H9 (cell line): Measurements from ENCODE around the gene MLNR. TPM values are rescaled to one million over a fixed set of nuclear protein-coding genes. Genes with fewer than 3 reads are reported as not detected.

Experiments
- DNase-seq: peaks from one replicate; pipeline ENCODE4 v3.0.0-alpha.2; 2017
- H2AFZ ChIP-seq: one replicate; pipeline ENCODE4 v1.6.1; 2013; ENCODE audit warnings: mild to moderate bottlenecking, low read length, control low read depth, moderate library complexity
- H2AK5ac ChIP-seq: 2 replicates; pipeline ENCODE4 v1.6.1; 2013; ENCODE audit warnings: low read length, control low read depth, mixed read lengths; ENCODE audit not compliant: insufficient read length
- H2BK120ac ChIP-seq: one replicate; pipeline ENCODE4 v1.6.1; 2013; ENCODE audit warnings: low read depth, mild to moderate bottlenecking, low read length, control low read depth, inconsistent platforms; ENCODE audit not compliant: poor library complexity, severe bottlenecking
- H2BK12ac ChIP-seq: 2 replicates; pipeline ENCODE4 v1.6.1; 2013; ENCODE audit warnings: low read length, control low read depth, mixed read lengths, low read depth; ENCODE audit not compliant: insufficient read length
- H2BK15ac ChIP-seq: 2 replicates; pipeline ENCODE4 v1.6.1; 2013; ENCODE audit warnings: low read depth, low read length, control low read depth
- H2BK20ac ChIP-seq: one replicate; pipeline ENCODE4 v1.6.1; 2013; ENCODE audit warnings: low read depth, mild to moderate bottlenecking, low read length, control low read depth, inconsistent platforms; ENCODE audit not compliant: poor library complexity, severe bottlenecking
- H2BK5ac ChIP-seq: 2 replicates; pipeline ENCODE4 v1.6.1; 2013; ENCODE audit warnings: low read length, control low read depth, mixed read lengths; ENCODE audit not compliant: insufficient read length
- H3K14ac ChIP-seq: 2 replicates; pipeline ENCODE4 v1.6.1; 2013; ENCODE audit warnings: low read length, control low read depth; ENCODE audit not compliant: insufficient read depth
- H3K18ac ChIP-seq: 2 replicates; pipeline ENCODE4 v1.6.1; 2013; ENCODE audit warnings: low read depth, mild to moderate bottlenecking, mixed read lengths, low read length, control low read depth; ENCODE audit not compliant: insufficient read length
- H3K23ac ChIP-seq: 2 replicates; pipeline ENCODE4 v1.6.1; 2013; ENCODE audit warnings: low read length, control low read depth, mixed read lengths, low read depth; ENCODE audit not compliant: insufficient read length
- H3K23me2 ChIP-seq: 2 replicates; pipeline ENCODE4 v1.6.1; 2013; ENCODE audit warnings: low read depth, mild to moderate bottlenecking, mixed read lengths, low read length, control low read depth; ENCODE audit not compliant: insufficient read length, poor library complexity, severe bottlenecking
- H3K27ac ChIP-seq: 2 replicates; pipeline ENCODE4 v1.5.1; 2013; ENCODE audit warnings: low read length, control low read depth, mixed read lengths, low read depth; ENCODE audit not compliant: insufficient read length
- H3K27me3 ChIP-seq: 2 replicates; pipeline ENCODE4 v1.6.1; 2013; ENCODE audit warnings: low read length, control low read depth, inconsistent platforms; ENCODE audit not compliant: insufficient read depth
- H3K4ac ChIP-seq: 2 replicates; pipeline ENCODE4 v1.6.1; 2013; ENCODE audit warnings: low read depth, mild to moderate bottlenecking, control low read depth, inconsistent platforms, low read length, moderate library complexity
- H3K4me1 ChIP-seq: 2 replicates; pipeline ENCODE4 v1.6.1; 2013; ENCODE audit warnings: low read length, control low read depth, inconsistent platforms; ENCODE audit not compliant: insufficient read depth
- H3K4me2 ChIP-seq: 2 replicates; pipeline ENCODE4 v1.6.1; 2013; ENCODE audit warnings: low read length, control low read depth, mixed read lengths; ENCODE audit not compliant: insufficient read length, insufficient read depth
- H3K56ac ChIP-seq: 2 replicates; pipeline ENCODE4 v1.6.1; 2013; ENCODE audit warnings: low read depth, mild to moderate bottlenecking, mixed read lengths, low read length, control low read depth; ENCODE audit not compliant: insufficient read length
- H3K79me1 ChIP-seq: 2 replicates; pipeline ENCODE4 v1.6.1; 2013; ENCODE audit warnings: low read depth, mild to moderate bottlenecking, moderate library complexity, low read length, control low read depth, inconsistent platforms; ENCODE audit not compliant: insufficient read depth, poor library complexity, severe bottlenecking
- H3K79me2 ChIP-seq: 2 replicates; pipeline ENCODE4 v1.6.1; 2013; ENCODE audit warnings: low read length, control low read depth, inconsistent platforms; ENCODE audit not compliant: insufficient read depth
- H3K9ac ChIP-seq: 2 replicates; pipeline ENCODE4 v1.6.1; 2013; ENCODE audit warnings: low read length, control low read depth, mixed read lengths; ENCODE audit not compliant: insufficient read length; ENCODE audit errors: extremely low read depth
- H3K9me3 ChIP-seq: one replicate; pipeline ENCODE4 v1.6.1; 2013; ENCODE audit warnings: low read depth, low read length, inconsistent platforms; ENCODE audit not compliant: control insufficient read depth
- H3T11ph ChIP-seq: one replicate; pipeline ENCODE4 v1.6.1; 2013; ENCODE audit warnings: mild to moderate bottlenecking, low read length, control low read depth, inconsistent platforms
- H4K20me1 ChIP-seq: one replicate; pipeline ENCODE4 v1.6.1; 2013; ENCODE audit not compliant: control insufficient read depth, insufficient read length, insufficient read depth
- H4K5ac ChIP-seq: 2 replicates; pipeline ENCODE4 v1.6.1; 2013; ENCODE audit warnings: low read depth, mild to moderate bottlenecking, mixed read lengths, low read length, control low read depth; ENCODE audit not compliant: insufficient read length
- H4K8ac ChIP-seq: replicated peaks from 2 replicates; pipeline ENCODE4 v1.6.1; 2013; ENCODE audit warnings: low read length, control low read depth, mixed read lengths, low read depth; ENCODE audit not compliant: insufficient read length
- H4K91ac ChIP-seq: 2 replicates; pipeline ENCODE4 v1.6.1; 2013; ENCODE audit warnings: low read depth, mild to moderate bottlenecking, moderate library complexity, mixed read lengths, low read length, control low read depth; ENCODE audit not compliant: insufficient read length
- H3K27ac Mint-ChIP-seq, 3 experiments: 2 replicates in 2 of 3; 3 replicates in 1 of 3; pipeline ENCODE4 v1.8.0; 2020 to 2021; ENCODE audit warnings: mixed read lengths in 3 of 3, mild to moderate bottlenecking in 1 of 3, moderate library complexity in 1 of 3
- H3K27me3 Mint-ChIP-seq: 2 replicates; pipeline ENCODE4 v1.8.0; 2021; ENCODE audit warnings: low read depth, mild to moderate bottlenecking, moderate library complexity, mixed read lengths
- H3K36me3 Mint-ChIP-seq, 3 experiments: 2 replicates in 2 of 3; 3 replicates in 1 of 3; pipeline ENCODE4 v1.8.0; 2020 to 2021; ENCODE audit warnings: low read depth in 3 of 3, mixed read lengths in 3 of 3; ENCODE audit not compliant: insufficient read depth in 1 of 3
- H3K4me1 Mint-ChIP-seq, 2 experiments: 2 replicates each; pipeline ENCODE4 v1.8.0; 2020; ENCODE audit warnings: mixed read lengths in 2 of 2
- H3K4me3 Mint-ChIP-seq, 2 experiments: 2 replicates in 1 of 2; 3 replicates in 1 of 2; pipeline ENCODE4 v1.8.0; 2020 to 2021; ENCODE audit warnings: mild to moderate bottlenecking in 2 of 2, mixed read lengths in 2 of 2, moderate library complexity in 1 of 2
- H3K9me3 Mint-ChIP-seq, 2 experiments: 2 replicates in 1 of 2; 3 replicates in 1 of 2; pipeline ENCODE4 v1.8.0; 2020; ENCODE audit warnings: mild to moderate bottlenecking in 2 of 2, mixed read lengths in 2 of 2, moderate library complexity in 1 of 2
- CTCF ChIP-seq: fragments of 200-600 bp; sonication (generic); conservative IDR thresholded peaks from 3 replicates; pipeline ENCODE4 v1.8.0; 2021; ENCODE audit warnings: antibody characterized with exemption, mild to moderate bottlenecking
- WGBS: extraction: QIAGEN DNeasy Blood & Tissue Kit; methylation state at CpG from one replicate; pipeline ENCODE4 v1.1.7; 2013; ENCODE audit warnings: missing lambda C conversion rate, low lambda C conversion rate, mixed read lengths; ENCODE audit not compliant: insufficient read length; ENCODE audit errors: extremely low coverage; 5-methylcytosine and 5-hydroxymethylcytosine counted together
- total RNA-seq: library from RNA; stranded (reverse); gene quantifications from 2 replicates; pipeline ENCODE4 v1.2.1, GENCODE V29; 2021

Gene MLNR
- total RNA-seq, 1 experiment from 2014 or later, result not detected

DNA sequence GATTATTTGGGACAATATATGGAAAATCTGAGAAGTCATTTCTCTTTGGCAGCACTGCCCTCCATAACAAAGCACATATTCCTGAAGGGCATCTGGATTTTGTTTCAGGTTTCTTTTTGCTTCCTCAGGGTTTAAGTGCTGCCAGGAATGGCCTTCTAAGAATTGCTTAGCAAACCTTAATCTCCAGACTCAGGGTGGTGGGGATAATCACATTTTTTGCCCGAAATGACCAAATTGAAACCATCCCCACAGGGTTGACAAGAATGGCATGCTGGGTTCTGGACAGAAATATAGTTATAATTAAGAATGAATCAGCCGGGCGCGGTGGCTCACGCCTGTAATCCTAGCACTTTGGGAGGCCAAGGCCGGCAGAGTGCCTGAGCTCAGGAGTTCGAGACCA, 21.2 kb downstream of the MLNR start:
- Histone ChIP-seq H3K9ac (no peak overlapping the region), H3K79me2 (no peaks in the 10 kb centered on the region), H3K23ac (no peak overlapping the region), H2BK15ac (no peak overlapping the region), H3K18ac (no peak overlapping the region), H2AFZ (no peak overlapping the region), H2BK5ac (no peak overlapping the region), H3T11ph (no peak overlapping the region), H2BK20ac (no peak overlapping the region), H3K23me2 (no peaks in the 10 kb centered on the region), H3K27me3 (no peaks in the 10 kb centered on the region), H4K8ac (no peak overlapping the region), H4K20me1 (no peaks in the 10 kb centered on the region), H3K79me1 (no peaks in the 10 kb centered on the region), H4K5ac (no peak overlapping the region), H2BK120ac (no peak overlapping the region), H3K56ac (no peak overlapping the region), H4K91ac (no peak overlapping the region), H3K4me2 (no peak overlapping the region), H2BK12ac (no peak overlapping the region), H3K27ac (no peak overlapping the region), H3K14ac (no peak overlapping the region), H3K4ac (no peak overlapping the region), H3K4me1 (no peaks in the 10 kb centered on the region), H3K9me3 (no peaks in the 10 kb centered on the region), H2AK5ac (no peak overlapping the region)
- Mint-ChIP-seq H3K36me3 (no peaks in the 10 kb centered on the region), H3K4me1 (no peaks in the 10 kb centered on the region), H3K27me3 (no peaks in the 10 kb centered on the region), H3K4me3 (no peak overlapping the region), H3K9me3 (no peaks in the 10 kb centered on the region), H3K27ac (no peak overlapping the region)
- no peak for TF ChIP-seq CTCF
- no peak for DNase-seq
- WGBS, result no CpG with 5 or more reads among the region's 7 CpGs
